ENCODE measurements around the gene LRRC74A. TPM values are rescaled to one million over a fixed set of nuclear protein-coding genes. Genes with fewer than 3 reads are reported as not detected.

LRRC74A gene
- total and polyA plus RNA-seq, 9 of the 15 experiments (the other 6 are each of a cell fraction or from before 2014, with no cell fraction given) = not detected

- TF ChIP-seq ZNF395 (CRISPR knock-in tag; IDR thresholded peaks at IDR 0.05) (no peak), NEUROD1 (IDR thresholded peaks at IDR 0.05; ENCODE audit: borderline replicate concordance, low read depth, low read length, partially characterized antibody) (no peak), ZNF224 (CRISPR knock-in tag; IDR thresholded peaks at IDR 0.05) (no peak), ETV5 (CRISPR knock-in tag; IDR thresholded peaks at IDR 0.05; ENCODE audit: low read depth) (no peak), MEF2A (IDR thresholded peaks at IDR 0.05; ENCODE audit: control insufficient read depth, low read depth, low read length) (no peak), ZFP36 (IDR thresholded peaks at IDR 0.05; ENCODE audit: low read depth, low read length, partially characterized antibody) (no peak)
- TF ChIP-seq, protein P1, sequence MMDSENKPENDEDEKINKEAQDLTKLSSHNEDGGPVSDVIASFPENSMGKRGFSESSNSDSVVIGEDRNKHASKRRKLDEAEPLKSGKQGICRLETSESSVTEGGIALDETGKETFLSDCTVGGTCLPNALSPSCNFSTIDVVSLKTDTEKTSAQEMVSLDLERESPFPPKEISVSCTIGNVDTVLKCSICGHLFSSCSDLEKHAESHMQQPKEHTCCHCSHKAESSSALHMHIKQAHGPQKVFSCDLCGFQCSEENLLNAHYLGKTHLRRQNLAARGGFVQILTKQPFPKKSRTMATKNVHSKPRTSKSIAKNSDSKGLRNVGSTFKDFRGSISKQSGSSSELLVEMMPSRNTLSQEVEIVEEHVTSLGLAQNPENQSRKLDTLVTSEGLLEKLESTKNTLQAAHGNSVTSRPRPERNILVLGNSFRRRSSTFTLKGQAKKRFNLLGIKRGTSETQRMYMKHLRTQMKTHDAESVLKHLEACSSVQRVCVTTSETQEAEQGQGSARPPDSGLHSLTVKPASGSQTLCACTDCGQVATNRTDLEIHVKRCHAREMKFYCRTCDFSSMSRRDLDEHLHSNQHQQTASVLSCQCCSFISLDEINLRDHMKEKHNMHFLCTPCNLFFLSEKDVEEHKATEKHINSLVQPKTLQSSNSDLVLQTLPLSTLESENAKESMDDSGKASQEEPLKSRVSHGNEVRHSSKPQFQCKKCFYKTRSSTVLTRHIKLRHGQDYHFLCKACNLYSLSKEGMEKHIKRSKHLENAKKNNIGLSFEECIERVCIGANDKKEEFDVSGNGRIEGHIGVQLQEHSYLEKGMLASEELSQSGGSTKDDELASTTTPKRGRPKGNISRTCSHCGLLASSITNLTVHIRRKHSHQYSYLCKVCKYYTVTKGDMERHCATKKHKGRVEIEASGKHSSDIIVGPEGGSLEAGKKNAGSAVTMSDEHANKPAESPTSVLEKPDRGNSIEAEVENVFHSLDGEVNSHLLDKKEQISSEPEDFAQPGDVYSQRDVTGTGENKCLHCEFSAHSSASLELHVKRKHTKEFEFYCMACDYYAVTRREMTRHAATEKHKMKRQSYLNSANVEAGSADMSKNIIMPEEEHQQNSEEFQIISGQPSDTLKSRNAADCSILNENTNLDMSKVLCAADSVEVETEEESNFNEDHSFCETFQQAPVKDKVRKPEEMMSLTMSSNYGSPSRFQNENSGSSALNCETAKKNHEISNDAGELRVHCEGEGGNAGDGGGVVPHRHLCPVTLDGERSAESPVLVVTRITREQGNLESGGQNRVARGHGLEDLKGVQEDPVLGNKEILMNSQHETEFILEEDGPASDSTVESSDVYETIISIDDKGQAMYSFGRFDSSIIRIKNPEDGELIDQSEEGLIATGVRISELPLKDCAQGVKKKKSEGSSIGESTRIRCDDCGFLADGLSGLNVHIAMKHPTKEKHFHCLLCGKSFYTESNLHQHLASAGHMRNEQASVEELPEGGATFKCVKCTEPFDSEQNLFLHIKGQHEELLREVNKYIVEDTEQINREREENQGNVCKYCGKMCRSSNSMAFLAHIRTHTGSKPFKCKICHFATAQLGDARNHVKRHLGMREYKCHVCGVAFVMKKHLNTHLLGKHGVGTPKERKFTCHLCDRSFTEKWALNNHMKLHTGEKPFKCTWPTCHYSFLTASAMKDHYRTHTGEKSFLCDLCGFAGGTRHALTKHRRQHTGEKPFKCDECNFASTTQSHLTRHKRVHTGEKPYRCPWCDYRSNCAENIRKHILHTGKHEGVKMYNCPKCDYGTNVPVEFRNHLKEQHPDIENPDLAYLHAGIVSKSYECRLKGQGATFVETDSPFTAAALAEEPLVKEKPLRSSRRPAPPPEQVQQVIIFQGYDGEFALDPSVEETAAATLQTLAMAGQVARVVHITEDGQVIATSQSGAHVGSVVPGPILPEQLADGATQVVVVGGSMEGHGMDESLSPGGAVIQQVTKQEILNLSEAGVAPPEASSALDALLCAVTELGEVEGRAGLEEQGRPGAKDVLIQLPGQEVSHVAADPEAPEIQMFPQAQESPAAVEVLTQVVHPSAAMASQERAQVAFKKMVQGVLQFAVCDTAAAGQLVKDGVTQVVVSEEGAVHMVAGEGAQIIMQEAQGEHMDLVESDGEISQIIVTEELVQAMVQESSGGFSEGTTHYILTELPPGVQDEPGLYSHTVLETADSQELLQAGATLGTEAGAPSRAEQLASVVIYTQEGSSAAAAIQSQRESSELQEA (IDR thresholded peaks at IDR 0.05; ENCODE audit: low read depth) = no peak
Measured at GRCh38 chr14:76868454-76869170, 42.4 kb downstream of the LRRC74A start (continued).

All from K562 (cell line).